ENCODE measurements around the gene MED22.

GRCh38 chr9:133369422-133369821 is 21.5 kb upstream of the MED22 start:
- no peak for TF ChIP-seq CTCF (IDR thresholded peaks at IDR 0.05; ENCODE audit: poor library complexity)
- TF ChIP-seq EZH2 (IDR thresholded peaks at IDR 0.05; ENCODE audit: borderline replicate concordance): no peak
